Lower leg skin (tissue), 3 donors: ENCODE measurements around the gene POMT1.
"Not testable (repeated sequence)": the region's sequence is repeated elsewhere in the genome, so short reads cannot be mapped to it uniquely, and the experiment has no call there.

Source experiments
- CTCF ChIP-seq, 3 donors: fragments of 450-650 bp; IDR thresholded peaks; one replicate each; pipeline ENCODE4 v1.5.1; 2016; ENCODE audit warnings: antibody characterized with exemption in 3 of 3, mild to moderate bottlenecking in 3 of 3, moderate library complexity in 2 of 3
- POLR2A ChIP-seq, 2 donors: fragments of 450-650 bp; IDR thresholded peaks; one replicate each; pipeline ENCODE4 v1.6.1; 2016 to 2017; ENCODE audit warnings: antibody characterized with exemption in 2 of 2, mild to moderate bottlenecking in 1 of 2, moderate library complexity in 1 of 2

GRCh38 chr9:131515559-131516031 is 12.9 kb downstream of the POMT1 start:
- TF ChIP-seq CTCF, POLR2A (IDR thresholded peaks at IDR 0.05): not testable (repeated sequence)
